ENCODE measurements around the gene HTT. TPM values are rescaled to one million over a fixed set of nuclear protein-coding genes. Genes with fewer than 3 reads are reported as not detected.

Gene HTT
- total and polyA plus RNA-seq, 2 of the 13 experiments (the other 11 are each of a cell fraction or from before 2014, with no cell fraction given), result 17.5 to 19.5 TPM

- no peak for TF ChIP-seq ZBTB40 (IDR thresholded peaks at IDR 0.05)
- TF ChIP-seq ZBTB40 (CRISPR knock-in tag; IDR thresholded peaks at IDR 0.05), result peak; percentile 28; the same call in 1 of the 2 replicates
- no peak for TF ChIP-seq SNAPC5 (CRISPR knock-in tag; IDR thresholded peaks at IDR 0.05; ENCODE audit: borderline replicate concordance)
- TF ChIP-seq ZNF512B (CRISPR knock-in tag; IDR thresholded peaks at IDR 0.05; ENCODE audit: borderline replicate concordance), result no peak
- no peak for TF ChIP-seq GZF1 (CRISPR knock-in tag; IDR thresholded peaks at IDR 0.05)
- no peak for TF ChIP-seq ZNF484 (CRISPR knock-in tag; IDR thresholded peaks at IDR 0.05; ENCODE audit: borderline replicate concordance, low read depth)
- no peak for TF ChIP-seq FLYWCH1 (CRISPR knock-in tag; IDR thresholded peaks at IDR 0.05)
- no peak for TF ChIP-seq MXD4 (CRISPR knock-in tag; IDR thresholded peaks at IDR 0.05)
- 0 out of 2 replicates have a peak, but pooled peaks have one; percentile 25 for TF ChIP-seq ZNF451 (CRISPR knock-in tag; IDR thresholded peaks at IDR 0.05)
- no peak for TF ChIP-seq SP2 (CRISPR knock-in tag; IDR thresholded peaks at IDR 0.05)
- TF ChIP-seq ASH2L (IDR thresholded peaks at IDR 0.05; ENCODE audit: insufficient read length, low read depth, low read length), result peak; percentile 19
- no peak for TF ChIP-seq BRF2 (CRISPR knock-in tag; IDR thresholded peaks at IDR 0.05)
Observed at GRCh38 chr4:3073158-3074077, 1.1 kb upstream of the HTT start (continued).

Data from HepG2 (cell line).